ENCODE measurements around the gene ZDHHC15. TPM values are rescaled to one million over a fixed set of nuclear protein-coding genes. Genes with fewer than 3 reads are reported as not detected.
"Not testable (repeated sequence)": the region's sequence is repeated elsewhere in the genome, so short reads cannot be mapped to it uniquely, and the experiment has no call there.

The ZDHHC15 gene
- 1 to 10 TPM in 1 of 3 donors, under 1 TPM in 2; 0.36 to 1.0 (median 0.60) TPM for polyA plus RNA-seq

DNA sequence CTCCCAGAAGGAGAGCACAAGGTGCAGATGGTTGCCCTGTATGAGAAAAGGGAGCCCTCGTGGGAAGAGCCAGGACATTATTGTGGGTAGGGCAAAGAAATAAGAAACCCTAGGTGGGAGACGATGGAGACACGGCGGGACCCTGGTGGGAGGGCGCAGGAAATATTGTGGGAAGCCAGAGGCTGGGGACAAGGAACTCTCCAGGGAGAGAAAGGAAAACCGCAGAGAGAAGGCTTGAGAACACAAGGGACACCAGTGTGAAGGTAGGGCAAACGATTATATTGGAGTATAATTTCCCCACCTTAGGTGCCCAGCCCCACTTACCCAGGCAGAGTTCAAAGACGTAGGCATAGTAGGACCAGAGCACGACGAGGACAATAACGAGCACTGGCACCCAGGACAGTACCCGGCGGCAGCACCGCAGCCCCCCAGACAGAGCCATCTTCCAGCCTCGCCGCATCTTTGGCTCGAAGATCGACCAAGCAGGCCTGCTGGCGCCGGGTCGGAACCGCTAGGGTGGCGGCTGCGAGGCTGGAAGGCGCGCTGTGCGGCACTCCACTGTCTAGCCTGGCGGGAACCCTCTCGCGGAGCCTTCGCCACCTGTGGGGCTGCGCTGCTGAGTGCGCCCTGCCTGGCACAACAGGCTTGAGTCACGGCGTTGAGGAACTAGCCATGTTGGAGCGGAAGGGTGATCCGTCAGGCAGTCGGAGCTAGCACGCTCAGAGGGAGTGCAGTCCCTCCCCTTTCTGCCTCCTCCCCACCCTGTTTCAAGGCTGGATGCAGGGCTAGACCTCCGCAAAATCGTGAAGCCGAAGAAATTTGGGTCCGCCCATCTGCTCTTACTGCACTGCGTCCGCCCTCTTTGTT, at the start of gene ZDHHC15:
ZDHHC15 (minus strand) TSS at position 473 of the 867 bp plus-strand sequence; CDS start at position 460, 13 bp downstream.
- 1 to 29% (median 1%) methylated on average over 26 to 45 of the region's 45 CpGs for WGBS, 3 donors
- no peak within 1 kb of the TSS for H3K27ac ChIP-seq (ENCODE audit: low read depth, low read length)

DNA sequence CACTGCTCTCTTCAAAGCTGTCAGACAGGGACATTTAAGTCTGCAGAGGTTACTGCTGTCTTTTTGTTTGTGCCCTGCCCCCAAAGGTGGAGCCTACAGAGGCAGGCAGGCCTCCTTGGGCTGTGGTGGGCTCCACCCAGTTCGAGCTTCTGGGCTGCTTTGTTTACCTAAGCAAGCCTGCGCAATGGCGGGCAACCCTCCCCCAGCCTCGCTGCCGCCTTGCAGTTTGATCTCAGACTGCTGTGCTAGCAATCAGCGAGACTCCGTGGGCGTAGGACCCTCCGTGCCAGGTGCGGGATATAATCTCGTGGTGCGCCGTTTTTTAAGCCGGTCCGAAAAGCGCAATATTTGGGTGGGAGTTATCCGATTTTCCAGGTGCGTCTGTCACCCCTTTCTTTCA, 37.7 kb upstream of the ZDHHC15 start:
- H3K27ac ChIP-seq (ENCODE audit: low read depth, low read length), result not testable (repeated sequence)
- WGBS, 3 donors, result 89 to 95% (median 91%) methylated on average over 11 to 18 of the region's 18 CpGs

DNA sequence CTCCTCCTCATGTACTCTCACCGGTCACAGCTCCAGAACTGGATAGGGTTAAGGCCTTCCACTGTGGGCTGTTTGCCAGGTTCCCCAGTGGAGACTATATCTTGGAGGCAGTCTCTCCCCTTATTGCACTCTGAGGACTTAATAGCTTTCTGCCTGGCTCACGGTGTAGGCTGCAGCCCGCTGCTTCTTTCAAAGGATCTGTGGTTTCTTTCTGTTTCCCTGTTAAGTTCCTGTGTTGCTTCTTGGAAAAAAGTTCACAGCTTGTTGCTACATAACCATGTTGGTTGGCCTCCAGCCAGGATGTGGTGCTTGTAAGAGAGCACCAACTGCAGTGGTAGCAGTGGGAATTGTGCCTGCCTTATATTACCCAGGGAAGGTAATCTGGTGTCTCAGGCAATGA, 24.9 kb upstream of the ZDHHC15 start:
- WGBS, 3 donors, result 13 to 50% (median 34%) methylated on average over 3 of the region's 3 CpGs
- H3K27ac ChIP-seq (ENCODE audit: low read depth, low read length), result no peak overlapping the region

- 37 to 87% (median 64%) methylated on average over 2 of the region's 2 CpGs for WGBS, 3 donors
- no peak overlapping the region for H3K27ac ChIP-seq (ENCODE audit: low read depth, low read length)
These were observed 24.1 kb upstream of the ZDHHC15 start for GRCh38 chrX:75546724-75547511.

DNA sequence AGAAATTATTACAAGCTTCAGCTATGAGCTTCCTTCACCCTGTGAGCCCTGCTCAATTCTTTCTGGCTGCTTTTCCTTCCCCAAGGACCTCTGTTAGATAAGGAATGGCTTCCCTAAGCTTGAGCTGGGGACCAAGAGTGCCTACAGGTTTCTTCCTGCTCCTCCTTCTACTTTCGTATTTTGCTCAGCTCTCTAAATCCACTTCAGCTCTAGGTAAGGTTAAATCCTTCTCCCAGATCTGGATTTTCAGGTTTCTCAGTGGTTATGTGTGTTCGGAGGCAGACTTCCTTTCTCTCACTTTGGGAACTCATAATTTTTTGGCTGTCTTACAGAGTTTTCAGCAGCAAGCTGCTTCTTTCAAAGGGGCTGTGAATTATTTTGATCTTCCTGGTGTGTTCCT, 21.9 kb upstream of the ZDHHC15 start:
- WGBS, 3 donors, result 10 to 35% (median 27%) methylated on average over 2 of the region's 2 CpGs
- no peak overlapping the region for H3K27ac ChIP-seq (ENCODE audit: low read depth, low read length)

- no peak overlapping the region for H3K27ac ChIP-seq (ENCODE audit: low read depth, low read length)
- WGBS, 3 donors, result 42 to 84% (median 75%) methylated on average over 1 of the region's 1 CpG
These were observed 38.9 kb downstream of the ZDHHC15 start for GRCh38 chrX:75483933-75484332.

- not testable (repeated sequence) for H3K27ac ChIP-seq (ENCODE audit: low read depth, low read length)
These were observed 61.1 kb downstream of the ZDHHC15 start for GRCh38 chrX:75461780-75462179.

DNA sequence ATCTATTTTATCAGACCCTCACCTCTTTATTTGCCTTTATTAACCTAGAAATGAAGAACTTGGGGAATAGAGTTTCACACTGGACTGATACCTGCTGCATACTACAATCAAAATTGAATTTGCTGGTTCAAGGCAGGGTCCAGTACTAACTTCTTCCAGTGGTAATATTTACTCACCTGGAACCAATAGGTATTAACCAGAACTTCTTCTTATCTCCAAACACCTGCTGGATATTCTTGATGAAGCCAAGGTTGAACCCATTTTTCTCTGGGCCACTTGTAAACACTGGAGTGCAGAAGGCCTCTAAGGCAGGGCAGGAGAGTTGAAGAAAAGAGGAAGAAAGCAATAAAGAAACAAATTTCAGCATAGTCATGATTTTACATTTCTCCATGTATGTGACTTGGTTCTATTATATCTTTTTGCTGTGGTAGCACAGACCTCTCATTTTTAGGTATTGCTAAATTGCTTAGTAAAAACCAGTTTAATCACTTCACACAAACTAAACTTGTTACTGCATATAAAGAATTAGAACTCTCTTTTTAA, 101.1 kb downstream of the ZDHHC15 start:
- H3K27ac ChIP-seq (ENCODE audit: low read depth, low read length), result no peak overlapping the region

DNA sequence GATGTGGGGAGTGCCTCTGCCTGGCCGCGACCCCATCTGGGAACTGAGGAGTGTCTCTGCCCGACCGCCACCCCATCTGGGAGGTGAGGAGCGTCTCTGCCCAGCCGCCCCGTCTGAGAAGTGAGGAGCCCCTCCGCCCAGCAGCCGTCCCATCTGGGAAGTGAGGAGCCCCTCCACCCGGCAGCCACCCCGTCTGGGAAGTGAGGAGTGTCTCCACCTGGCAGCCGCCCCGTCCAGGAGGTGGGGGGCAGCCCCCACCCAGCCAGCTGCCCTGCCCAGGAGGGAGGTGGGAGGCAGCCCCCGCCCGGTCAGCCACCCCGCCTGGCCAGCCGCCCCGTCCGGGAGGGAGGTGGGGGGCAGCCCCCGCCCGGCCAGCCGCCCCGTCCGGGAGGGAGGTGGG, 115.7 kb downstream of the ZDHHC15 start:
- not testable (repeated sequence) for H3K27ac ChIP-seq (ENCODE audit: low read depth, low read length)
- WGBS, 3 donors, result 90 to 94% (median 90%) methylated on average over 2 to 18 of the region's 24 CpGs

GRCh38 chrX:75390470-75390869, 132.4 kb downstream of the ZDHHC15 start:
- H3K27ac ChIP-seq (ENCODE audit: low read depth, low read length), result no peak overlapping the region
- WGBS, 3 donors, result 80 to 95% (median 89%) methylated on average over 2 of the region's 2 CpGs

- no peak overlapping the region for H3K27ac ChIP-seq (ENCODE audit: low read depth, low read length)
- WGBS, 3 donors, result 45 to 91% (median 83%) methylated on average over 1 of the region's 1 CpG
These were observed 153.1 kb downstream of the ZDHHC15 start for GRCh38 chrX:75369721-75370120.

DNA sequence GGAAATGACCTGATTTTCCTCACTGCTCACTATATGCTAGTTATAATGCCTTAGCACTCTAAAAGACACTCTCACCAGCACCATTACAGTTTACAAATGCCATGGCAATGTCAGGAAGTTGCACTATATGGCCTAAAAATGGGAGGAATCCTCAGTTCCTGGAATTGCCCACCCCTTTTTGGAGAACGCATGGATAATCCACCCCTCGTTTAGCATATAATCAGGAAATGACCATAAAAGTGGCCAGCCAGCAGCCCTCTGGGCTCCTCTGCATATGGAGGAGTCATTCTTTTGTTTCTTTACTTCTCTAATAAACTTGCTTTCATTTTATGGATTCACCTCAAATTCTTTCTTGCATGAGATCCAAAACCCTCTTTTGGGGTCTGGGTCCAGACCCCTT, 156.0 kb downstream of the ZDHHC15 start:
- no peak overlapping the region for H3K27ac ChIP-seq (ENCODE audit: low read depth, low read length)
- 69 to 89% (median 74%) methylated on average over 2 of the region's 2 CpGs for WGBS, 3 donors

- H3K27ac ChIP-seq (ENCODE audit: low read depth, low read length), result no peak overlapping the region
- WGBS, 3 donors, result 64 to 100% (median 90%) methylated on average over 1 of the region's 1 CpG
These were observed 157.4 kb downstream of the ZDHHC15 start for GRCh38 chrX:75365243-75365975.

GRCh38 chrX:75361788-75362187, 161.0 kb downstream of the ZDHHC15 start:
- H3K27ac ChIP-seq (ENCODE audit: low read depth, low read length), result no peak overlapping the region

- H3K27ac ChIP-seq (ENCODE audit: low read depth, low read length), result not testable (repeated sequence)
These were observed 174.2 kb downstream of the ZDHHC15 start for GRCh38 chrX:75348601-75349000.

DNA sequence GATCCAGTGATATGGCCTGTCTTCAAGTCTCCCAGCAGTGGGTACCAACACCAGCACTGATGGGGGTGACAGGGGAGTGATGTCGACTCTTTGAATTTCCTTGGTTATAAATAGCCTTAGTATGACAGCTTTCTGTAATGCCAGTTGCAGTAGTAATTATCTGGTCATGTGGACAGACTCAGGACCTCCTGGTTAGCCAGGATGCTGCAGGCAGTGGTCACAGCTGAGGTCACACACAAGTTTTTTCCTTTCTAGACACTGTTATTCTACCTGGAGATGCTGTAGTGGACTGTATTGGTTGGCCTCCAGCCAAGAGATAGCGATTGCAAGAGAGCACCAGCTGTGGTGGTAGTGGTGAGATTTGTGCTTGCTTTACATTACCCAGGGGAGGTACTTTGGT, 185.3 kb downstream of the ZDHHC15 start:
- H3K27ac ChIP-seq (ENCODE audit: low read depth, low read length), result no peak overlapping the region
- 41 to 47% (median 43%) methylated on average over 2 of the region's 2 CpGs for WGBS, 3 donors

GRCh38 chrX:75335127-75335458, 187.7 kb downstream of the ZDHHC15 start:
- WGBS, 3 donors, result 97 to 100% (median 99%) methylated on average over 1 to 19 of the region's 19 CpGs
- H3K27ac ChIP-seq (ENCODE audit: low read depth, low read length), result no peak overlapping the region

GRCh38 chrX:75334407-75335126, 188.3 kb downstream of the ZDHHC15 start:
- not testable (repeated sequence) for H3K27ac ChIP-seq (ENCODE audit: low read depth, low read length)
- WGBS, 3 donors, result 94 to 99% (median 98%) methylated on average over 9 to 38 of the region's 41 CpGs

Measured in adipose tissue (tissue), 3 donors.